GM21529 (cell line): Measurements from ENCODE around the gene LRP1B.
"Not testable (repeated sequence)": the region's sequence is repeated elsewhere in the genome, so short reads cannot be mapped to it uniquely, and the experiment has no call there.

Experiments
- ATAC-seq: cut with Tn5 transposase; IDR thresholded peaks from one replicate; pipeline ENCODE4 v1.9.1; 2021; ENCODE audit not compliant: unreplicated experiment

Gene LRP1B

DNA sequence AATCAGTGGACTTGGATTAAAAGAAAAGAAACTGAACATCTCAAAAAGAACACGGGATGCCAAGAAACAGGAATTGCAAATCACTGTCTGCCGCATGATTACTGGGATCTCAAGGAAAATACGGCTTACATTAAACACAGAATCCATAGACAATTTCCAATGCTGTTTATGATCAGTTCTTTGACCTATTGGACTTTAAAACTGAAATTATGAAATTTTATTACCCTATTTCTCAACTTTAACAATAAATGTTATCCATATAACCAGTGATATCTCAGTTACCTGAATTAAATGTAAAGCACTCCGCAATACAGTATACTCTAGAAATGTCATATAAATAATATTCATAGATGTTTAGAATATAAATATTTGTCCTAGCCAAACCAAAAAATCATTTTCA is 1793.8 kb downstream of the LRP1B start:
- no peak for ATAC-seq

DNA sequence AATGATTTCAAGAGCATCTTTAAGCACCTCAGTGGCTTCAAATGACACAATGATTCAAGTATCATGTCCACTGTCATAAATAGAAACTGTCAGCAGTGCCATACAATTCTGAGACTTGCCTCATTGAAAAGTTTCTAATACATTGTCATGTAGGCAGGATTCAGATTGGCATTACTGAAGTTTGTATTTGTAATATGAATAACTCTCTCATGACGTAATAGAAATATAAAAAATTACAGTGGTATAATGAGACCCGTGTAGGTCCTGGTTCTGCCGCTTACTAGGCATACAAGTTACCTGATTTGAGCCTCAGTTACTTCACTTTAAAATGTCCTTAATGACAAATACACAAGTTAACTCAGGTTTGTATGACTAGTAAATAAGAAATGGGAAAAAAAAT is 1814.5 kb downstream of the LRP1B start:
- no peak for ATAC-seq

DNA sequence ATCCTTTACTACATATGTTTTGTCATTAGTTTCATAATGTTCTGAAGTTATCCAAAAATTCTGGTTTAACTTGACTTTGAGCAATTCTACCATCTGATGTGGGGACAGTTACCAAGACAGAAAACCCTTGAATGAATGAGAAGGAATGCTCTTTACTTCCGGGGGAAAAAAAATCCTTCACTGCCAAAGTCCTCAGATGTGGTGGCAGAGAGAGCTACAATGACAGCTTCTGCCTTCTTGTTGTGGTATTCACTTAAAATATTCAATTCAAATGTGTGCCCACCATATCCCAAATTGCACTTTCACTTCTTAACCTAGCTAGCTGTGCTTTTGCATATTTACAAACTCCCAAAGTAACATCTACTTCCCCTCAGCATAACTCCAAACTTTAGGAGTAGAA is 1818.9 kb downstream of the LRP1B start:
- ATAC-seq: no peak

DNA sequence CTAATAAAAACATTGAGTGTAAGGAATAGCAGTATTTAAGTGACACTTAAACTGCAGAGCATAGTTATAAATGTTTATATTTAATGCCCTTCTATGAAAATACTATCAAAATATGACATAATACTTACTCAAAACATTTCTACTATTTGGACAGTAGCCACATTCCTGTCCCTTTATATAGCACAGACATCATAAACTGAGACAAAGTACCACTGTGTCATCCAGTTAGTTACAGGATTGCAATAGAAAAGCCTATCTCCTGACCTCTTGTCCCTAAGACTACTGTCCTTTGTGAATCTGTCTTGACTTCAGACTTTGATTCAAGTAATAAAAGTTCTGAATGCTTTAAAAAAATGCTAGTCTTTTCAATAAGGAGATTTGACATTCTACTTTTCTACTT is 1822.1 kb downstream of the LRP1B start:
- ATAC-seq: no peak

DNA sequence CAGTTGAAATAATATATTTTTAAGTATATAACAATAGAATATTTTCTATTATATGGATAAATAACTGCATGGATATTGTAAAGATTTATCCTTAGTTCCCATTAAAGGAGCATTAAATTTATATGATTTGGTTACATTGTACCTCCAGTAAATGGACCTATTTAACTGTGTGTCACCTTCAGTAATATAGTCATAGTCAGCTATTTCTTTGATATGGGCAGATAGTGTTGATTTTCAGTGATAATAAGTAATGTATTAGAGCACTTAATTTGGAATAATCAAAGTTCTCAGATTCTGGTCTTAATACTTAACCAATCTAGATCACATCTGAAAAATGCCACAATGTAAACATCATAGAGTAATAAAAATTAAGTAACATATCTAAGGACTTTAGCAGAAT is 1823.3 kb downstream of the LRP1B start:
- no peak for ATAC-seq

DNA sequence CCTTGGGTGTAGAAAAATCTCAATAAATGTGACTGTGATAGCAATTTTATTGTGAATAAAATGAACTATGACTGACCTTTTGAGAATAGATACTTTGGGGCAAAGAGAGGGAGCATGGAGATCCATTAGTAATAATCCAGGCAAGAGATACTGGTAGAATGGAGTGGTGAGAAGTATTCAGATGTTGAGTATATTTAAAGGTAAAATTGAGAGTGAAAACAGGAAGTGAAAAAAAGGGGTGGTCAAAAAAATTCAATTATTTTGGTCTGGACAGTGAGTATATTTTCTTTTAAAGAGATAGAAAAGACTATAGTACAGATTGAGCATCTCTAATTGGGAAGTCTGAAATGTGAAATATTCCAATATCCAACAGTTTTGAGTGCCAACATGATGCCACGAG is 1835.0 kb downstream of the LRP1B start:
- ATAC-seq: no peak

DNA sequence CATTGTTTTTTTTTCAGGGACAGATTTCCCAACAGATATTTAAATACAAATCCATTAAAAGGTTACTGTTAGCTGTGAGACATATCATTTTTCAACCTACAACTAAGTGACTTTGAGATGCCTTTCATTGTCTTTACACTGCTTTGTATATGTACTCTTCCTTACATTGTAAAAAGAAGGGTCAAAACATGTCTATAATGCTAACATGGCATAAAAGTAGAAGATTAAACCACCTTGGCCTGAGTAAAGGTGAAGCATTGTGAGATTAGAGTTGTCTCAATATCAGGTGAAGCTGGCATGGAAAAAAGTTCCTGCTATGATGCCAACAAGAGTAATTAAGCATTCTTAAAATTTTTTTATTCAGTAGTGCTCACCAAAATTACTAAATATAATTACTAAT is 1842.1 kb downstream of the LRP1B start:
- ATAC-seq: no peak

DNA sequence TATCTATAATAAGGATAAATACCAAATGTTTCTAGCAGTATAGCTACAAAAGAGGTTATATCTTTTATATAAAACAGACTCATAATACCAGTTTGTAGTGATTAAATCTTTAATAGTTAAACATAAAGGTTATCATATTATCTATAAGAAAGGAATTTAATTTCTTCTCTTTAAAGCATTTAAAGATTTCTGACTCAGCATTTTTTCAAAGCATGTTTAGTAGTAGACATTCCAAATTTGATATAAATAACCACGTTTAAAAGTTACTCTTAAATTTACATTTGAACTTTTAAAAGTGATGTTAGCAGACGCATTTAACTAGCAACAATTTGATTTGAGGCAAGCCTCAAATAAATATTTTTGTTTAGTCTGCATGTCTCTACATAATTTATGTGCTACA is 1842.6 kb downstream of the LRP1B start:
- no peak for ATAC-seq

DNA sequence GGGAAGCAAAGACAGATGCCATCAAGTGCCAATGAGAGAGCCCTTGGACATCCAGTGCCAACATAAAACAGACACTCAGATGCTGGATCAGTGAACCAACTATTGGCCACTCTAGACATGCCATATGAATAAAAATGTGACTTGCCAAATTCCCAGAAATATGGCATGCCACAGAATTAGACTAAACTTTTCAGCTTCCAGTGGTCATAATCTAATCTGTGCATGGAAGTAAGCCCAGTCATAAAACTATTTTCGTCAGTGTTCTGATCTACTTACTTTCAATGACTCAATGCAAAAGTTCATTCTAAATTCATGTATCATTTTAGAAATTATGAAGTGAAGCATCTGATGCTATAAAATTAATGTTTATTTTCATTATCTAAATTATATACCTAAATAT is 1844.4 kb downstream of the LRP1B start:
- ATAC-seq: no peak

DNA sequence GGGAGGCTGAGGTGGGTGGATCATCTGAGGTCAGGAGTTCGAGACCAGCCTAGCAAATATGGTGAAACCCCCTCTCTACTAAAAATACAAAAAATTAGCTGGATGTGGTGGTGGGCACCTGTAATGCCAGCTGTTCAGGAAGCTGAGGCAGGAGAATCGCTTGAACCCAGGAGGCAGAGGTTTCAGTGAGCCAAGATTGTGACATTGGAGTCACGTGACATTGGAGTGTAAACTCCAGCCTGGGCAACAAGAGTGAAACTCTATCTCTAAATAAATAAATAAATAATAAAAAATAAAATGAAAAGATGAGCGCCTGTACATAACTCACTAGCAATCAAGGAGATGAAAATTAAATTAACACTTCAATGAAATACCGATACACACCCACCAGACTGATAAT is 1853.5 kb downstream of the LRP1B start:
- not testable (repeated sequence) for ATAC-seq

DNA sequence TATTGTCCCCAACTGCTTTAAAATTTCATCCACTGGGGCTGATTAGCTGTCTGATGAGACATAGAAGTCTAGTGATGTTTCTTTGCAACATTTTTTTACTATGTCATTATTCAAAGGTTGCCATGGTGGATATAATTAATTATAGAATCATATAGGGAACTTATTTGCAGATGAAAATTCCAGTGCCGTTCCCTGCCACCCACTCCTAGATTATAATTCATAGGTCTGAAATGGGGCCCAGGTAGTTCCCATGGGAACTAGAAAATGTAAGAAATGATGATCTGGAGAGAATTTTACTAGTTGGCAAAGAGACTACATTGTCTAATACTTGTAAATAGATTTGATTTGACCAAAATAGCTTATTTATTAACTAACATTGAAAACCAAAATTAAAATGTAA is 1854.2 kb downstream of the LRP1B start:
- ATAC-seq: no peak

DNA sequence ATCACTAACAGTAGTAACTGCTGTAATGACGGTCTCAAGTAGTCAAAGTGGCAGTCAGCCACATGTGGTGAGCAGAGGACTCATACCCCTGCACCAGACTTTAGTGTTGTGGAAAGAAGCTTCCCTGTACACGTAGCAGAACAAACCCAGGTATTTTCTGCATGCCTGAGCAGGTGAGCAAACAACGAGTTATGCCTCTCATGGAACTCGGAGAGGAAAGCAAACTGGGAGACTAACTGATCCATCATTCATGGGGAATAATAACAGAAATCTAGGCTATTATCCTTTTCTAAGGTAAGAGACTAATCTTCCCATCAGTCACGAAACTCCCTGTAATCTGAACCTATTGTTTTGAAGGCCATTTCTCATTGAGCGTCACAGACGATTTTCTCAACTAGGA is 1855.4 kb downstream of the LRP1B start:
- ATAC-seq: no peak

DNA sequence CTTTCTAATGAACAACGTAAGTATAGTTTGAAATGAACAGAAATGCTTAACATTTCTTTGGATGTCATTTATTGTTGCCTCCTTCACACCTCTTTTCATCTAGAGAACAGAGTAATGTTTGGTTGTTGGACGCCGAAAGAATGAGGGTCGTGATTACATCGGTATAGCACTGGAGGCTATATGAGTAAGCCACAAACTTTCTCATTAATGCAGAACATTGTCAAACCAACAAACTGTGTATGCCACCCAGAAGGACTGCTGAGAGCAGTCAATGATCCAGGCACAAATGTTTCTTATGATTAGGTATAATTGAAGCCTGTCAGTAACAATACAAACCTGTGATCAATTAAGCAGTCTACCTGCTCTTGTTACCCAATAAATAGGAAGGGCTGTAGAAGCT is 1855.9 kb downstream of the LRP1B start:
- ATAC-seq: no peak

DNA sequence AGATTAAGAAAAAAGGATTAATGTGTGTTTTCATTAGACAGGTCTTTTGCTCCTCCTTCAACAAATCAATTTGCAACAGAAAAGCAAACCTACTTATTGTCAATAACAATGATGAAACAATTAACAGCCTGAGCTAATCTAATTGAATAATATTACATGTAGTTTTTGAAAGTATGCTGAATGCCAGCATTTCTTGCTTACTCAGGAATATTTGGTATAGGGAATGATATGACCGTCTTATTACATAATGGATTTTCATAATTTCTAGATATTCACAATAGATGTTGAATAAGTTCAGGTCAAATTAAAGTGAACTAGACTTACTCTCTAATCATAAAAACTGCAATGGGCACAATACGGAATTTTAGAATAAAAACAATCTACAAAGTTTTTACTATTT is 1856.9 kb downstream of the LRP1B start:
- no peak for ATAC-seq

DNA sequence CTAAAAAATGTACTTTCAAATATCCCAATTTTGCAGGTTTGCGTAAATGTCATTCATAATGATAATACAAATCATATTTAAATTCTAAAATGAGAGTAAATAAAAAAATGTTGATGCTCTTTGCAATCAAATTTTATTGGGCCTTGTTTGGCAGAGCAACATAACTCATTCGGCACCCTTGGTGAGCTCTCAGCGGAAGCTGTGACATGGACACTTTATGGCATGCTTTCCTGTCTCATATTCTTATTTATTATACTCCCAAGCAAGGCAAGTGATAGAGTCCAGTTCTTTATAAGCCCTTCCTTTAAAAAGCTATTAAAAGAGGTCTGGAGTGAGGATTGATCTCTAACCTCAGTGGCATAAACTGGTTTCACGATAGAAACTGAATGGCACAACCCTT is 1857.4 kb downstream of the LRP1B start:
- ATAC-seq: no peak

DNA sequence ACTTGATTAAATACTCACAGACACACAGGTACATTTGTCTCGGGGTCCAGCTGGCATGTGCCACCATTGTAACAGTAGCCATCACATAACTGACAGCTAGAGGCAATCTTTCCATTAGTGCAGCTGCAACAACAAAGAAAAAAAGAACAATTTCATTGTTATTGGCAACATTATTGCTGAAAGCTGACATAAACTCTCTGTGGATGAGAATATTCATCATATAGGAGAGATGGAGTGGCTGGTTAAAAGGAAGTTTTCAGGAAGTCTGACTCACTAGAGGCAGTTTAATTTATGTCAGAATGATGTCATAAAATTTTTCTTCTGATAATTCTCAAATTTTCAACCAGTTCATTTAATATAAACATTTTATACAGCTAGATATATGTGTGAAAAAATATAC is 1860.6 kb downstream of the LRP1B start:
- ATAC-seq: no peak

DNA sequence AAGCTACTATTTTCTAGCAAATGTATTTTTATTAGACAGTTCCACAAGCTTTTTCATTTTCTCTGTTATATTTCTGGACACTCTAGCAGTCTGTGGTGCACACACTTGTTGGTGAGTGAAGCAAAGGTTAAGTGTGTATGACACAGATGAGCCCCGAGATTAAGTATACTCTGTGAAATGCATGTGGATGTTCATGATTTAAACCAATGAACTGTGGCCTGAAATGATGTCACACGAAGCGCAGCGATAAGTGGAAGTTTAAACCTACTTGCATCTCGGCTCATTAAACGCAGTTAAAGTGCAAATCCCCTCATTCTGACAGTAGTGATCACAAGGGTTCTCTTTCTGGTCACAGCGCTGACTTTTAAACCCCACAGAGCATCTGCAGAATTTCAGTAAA is 1861.8 kb downstream of the LRP1B start:
- ATAC-seq: no peak

DNA sequence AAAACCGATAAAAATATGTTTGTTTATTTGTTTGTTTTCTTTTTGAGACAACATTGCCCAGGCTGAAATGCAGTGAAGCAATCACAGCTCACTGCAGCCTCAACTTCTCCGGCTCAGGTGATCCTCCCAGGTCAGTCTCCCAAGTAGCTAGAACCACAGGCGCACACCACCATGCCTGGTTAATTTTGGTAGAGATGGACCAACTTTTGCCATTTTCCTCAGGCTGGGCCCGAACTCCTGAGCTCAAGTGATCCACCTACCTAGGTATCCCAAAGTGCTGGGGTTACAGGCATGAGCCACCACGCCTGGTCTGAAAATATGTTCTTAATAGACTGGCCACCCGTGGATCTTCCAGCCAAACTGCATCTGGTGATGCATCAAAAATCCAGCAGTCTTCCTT is 1867.9 kb downstream of the LRP1B start:
- ATAC-seq: no peak

DNA sequence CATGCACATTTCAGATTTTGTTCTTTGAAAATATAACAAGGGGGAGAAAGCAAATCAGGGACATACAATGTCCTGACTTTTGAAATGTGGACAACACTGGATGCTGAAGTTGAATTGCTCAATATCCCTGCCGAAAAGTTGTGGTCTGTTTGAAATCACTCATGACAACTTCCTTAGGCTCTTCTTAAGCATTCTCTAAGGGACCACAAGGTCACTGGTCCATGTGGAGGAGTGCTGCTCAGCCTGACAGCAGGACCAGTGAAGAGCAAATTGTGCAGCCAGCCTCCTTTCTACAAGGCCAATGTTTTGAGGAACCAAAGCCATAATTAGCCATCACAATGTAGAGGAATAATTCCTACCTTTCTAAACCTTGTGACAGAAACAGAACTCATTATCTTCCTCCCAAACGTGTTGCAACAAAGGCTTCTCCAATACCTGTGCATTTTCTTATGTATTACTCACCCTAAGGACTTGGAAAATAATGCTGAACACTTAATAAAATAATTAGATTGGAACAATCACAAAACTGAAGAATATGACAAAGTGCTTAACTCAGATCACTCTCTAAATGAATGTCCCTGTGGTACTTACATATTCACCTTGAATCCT is 1873.0 kb downstream of the LRP1B start:
- no peak for ATAC-seq

DNA sequence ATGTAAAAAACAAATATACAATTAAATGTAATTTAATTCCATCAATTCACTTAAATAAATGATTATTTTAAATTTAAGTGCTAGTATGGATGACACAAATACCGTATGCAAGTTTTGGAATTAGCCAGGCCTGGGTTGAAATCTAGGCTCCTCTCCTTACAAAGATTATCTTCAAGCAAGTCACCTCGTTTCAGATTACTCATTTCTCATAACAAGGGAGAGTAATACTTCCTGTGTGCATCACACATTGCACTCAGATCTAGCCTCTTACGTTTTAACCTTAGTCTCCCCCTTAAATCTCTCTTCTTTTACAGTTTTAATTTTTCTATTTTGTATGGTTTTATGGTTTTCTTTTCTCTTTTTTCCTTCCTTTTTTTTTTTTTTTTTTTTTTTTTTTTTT is 1874.7 kb downstream of the LRP1B start:
- ATAC-seq: no peak

DNA sequence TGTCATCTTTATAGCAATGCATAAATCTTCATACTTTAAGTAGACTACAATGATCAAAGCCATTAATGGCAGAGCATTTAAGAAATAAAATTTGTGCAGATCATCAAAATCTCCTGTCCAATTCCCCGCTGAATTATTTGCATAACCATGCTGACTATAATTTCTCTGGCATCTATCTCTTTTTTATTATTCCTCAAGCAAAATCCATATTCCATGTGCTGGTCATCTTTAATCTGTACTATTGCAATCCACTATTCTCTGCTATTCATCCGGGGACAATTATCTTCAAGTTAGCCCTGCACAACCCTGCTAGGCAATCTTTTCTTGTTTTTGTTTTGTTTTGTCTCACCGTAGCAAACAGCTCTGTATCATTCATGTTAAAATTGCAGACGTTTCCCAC is 1881.0 kb downstream of the LRP1B start:
- no peak for ATAC-seq

DNA sequence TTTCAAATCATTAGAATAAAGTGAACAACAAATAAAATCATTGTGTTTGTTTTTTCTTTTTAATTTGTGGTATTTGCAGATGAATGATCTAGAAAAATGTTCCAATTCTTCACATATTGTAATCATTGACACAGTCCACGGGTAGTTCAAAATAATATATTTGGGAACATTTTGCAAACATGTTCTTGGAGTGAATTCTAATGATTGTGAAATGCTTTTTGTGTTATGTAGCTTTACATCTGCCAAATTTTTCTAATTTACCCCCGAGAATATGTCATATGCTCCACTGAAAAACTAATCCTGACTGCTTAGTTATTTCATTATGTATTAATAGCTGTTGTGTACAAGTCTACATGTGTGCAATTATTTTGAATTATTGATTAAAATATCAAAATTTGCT is 1882.2 kb downstream of the LRP1B start:
- no peak for ATAC-seq

DNA sequence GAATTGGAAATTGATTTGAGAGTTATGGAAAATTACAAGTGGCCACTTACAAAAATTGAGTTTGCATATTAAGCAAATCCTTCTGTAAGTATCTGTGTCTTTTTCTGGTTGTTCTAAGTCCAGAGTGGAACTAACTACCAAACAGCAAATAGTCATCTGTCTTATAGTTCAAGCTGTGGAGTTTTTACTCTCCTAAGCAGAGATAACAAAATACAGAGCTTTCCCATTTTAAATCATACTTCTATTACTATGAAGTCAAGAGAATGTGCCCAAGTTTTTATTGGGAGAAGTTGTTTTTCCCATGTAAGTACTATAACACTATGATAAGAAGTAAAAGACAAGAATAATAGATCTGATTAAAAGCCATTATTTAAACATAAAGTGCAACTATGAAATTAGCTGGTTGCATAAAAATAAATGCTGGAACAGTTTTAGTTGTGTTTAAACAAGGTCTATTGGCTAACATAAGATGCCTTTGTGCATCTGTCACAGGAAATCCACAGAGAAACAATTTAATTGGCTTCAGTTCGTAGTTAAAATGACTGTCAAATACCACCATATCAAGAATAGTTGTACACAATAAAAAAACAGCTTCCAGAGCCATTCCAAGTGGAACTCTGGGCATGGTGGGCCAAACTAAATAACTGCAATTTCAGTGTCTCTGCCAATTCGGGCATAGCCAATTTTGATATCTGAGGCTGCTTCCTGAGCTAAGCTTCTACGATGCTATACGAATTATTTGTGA is 1883.2 kb downstream of the LRP1B start:
- no peak for ATAC-seq
